GM12865 (cell line): ENCODE measurements around the gene OBSL1.

Source experiments
- DNase-seq: peaks from one replicate; pipeline ENCODE4 v3.0.0; 2010; ENCODE audit warnings: low read depth
- H3K4me3 ChIP-seq: 2 replicates; pipeline ENCODE4 v1.5.1; 2011; ENCODE audit warnings: mild to moderate bottlenecking, low read depth, low read length, control low read depth
- TF ChIP-seq, protein P1 (sequence below): IDR thresholded peaks from 2 replicates; pipeline ENCODE4 v1.5.1; 2011; ENCODE audit warnings: low read length, control low read depth, low read depth, inconsistent platforms; ENCODE audit not compliant: insufficient read depth; ENCODE audit errors: missing control alignments

OBSL1 gene

DNA sequence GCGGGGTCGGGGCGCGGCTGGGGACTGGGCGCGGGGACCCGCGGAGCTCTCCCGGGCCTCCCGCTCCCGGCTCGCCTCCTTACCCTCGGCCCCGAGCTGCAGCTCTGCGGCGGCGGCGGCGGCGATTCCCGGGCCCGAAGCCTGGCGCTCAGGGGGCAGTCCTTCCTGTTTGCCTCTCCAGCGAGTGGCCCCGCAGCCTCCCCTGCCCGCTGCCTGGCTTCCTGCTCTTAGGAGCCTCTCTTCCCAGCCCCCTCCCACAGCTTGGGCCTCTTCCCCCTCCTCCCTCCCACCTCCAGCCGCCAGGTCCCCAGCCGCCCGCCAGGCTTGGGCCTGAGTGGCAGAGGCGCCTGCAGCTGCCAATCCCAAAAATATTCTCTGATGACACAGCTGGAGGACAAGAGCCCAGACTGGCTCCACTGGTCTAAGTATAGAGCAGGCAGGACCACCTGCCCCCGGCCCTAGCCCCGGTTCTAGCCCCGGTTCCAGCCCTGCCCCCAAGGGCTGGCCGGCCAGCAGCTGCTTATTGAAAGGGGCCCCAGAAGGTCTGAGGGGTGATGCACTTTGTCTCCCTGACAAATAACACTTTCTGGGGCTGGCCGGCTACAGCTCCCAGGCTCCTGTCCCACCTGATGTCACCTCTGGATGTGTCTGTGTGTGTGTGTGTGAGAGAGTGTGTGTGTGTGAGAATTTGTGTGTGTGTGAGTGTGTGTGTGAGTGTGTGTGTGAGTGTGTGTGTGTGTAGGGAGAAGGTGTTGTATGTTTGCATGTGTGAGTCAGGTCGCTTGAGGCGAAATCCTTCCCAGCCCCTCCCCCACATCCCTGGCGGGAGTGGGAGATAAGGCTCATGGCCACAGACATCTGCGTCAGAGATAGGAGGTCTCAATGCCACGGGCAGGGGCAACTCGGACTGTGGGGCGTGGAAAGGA lies at the start of gene OBSL1:
Gene OBSL1, minus strand, starts transcription at position 229 of the 926 bp plus-strand sequence. CDS start 307 bp downstream, outside the sequence.
- H3K4me3 ChIP-seq = no peak within 1 kb of the TSS
- TF ChIP-seq, protein P1, sequence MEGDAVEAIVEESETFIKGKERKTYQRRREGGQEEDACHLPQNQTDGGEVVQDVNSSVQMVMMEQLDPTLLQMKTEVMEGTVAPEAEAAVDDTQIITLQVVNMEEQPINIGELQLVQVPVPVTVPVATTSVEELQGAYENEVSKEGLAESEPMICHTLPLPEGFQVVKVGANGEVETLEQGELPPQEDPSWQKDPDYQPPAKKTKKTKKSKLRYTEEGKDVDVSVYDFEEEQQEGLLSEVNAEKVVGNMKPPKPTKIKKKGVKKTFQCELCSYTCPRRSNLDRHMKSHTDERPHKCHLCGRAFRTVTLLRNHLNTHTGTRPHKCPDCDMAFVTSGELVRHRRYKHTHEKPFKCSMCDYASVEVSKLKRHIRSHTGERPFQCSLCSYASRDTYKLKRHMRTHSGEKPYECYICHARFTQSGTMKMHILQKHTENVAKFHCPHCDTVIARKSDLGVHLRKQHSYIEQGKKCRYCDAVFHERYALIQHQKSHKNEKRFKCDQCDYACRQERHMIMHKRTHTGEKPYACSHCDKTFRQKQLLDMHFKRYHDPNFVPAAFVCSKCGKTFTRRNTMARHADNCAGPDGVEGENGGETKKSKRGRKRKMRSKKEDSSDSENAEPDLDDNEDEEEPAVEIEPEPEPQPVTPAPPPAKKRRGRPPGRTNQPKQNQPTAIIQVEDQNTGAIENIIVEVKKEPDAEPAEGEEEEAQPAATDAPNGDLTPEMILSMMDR = no peak
- no peak for DNase-seq

DNA sequence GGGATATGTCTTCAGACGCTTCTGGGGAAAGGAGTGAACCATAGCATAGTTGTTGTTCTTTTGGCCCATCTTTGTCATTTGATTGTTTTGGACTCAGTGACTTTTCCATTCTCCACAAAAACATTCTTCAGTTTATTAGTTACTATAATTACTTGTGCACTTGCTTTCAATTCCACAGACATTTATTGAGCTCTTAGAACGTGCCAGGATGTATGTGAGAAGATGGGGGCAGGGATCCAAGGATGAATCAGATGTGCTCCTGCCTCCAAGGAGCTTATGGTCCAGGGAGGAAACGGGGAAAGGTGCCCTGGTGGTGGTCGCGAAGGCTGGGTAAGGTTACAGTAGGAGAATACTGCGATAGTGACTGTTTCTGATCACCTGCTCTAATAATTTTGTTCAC lies 49.2 kb upstream of the OBSL1 start:
- TF ChIP-seq, protein P1 = no peak
- DNase-seq = no peak
- no peak overlapping the region for H3K4me3 ChIP-seq

DNA sequence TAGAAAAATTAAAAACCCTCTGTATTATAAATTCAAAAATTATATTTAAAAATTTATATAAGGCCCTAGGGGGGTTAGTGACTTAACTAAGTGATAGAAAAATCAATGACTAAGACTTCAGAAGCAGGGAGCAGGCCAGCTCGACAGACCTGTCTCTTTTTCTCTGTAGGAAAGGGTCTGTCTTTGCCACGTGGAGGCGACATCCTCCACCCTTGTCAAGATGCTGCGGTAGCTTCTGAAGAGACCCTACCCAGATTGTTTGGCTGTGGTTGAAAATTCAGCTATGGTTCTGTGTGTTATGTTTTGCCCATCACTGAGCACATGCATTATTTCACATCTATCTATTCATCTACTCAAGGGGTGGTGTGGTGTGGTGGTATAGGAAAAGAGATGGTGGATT lies 47.9 kb upstream of the OBSL1 start:
- TF ChIP-seq, protein P1 = no peak
- no peak overlapping the region for H3K4me3 ChIP-seq
- no peak for DNase-seq

DNA sequence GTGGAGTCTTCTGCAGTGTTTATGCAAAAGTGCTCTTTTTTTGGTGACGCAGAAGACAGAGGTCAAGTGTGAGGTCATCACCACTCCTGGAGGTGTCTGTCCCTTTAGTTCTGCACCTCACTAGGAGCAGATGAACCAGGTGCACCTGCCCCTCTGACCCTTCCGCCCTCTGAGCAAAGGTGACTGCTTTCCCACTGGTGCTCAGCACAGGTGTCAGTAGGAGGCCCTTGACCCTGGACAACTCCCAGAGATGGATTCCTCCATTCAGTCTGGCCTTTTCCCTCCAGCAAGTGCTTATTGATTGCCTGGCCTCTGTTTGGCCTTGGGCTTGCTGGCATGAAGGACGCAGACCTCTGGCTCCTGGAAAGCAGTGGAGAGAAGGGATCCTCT lies 47.4 kb upstream of the OBSL1 start:
- no peak overlapping the region for H3K4me3 ChIP-seq
- TF ChIP-seq, protein P1 = no peak
- DNase-seq = no peak

DNA sequence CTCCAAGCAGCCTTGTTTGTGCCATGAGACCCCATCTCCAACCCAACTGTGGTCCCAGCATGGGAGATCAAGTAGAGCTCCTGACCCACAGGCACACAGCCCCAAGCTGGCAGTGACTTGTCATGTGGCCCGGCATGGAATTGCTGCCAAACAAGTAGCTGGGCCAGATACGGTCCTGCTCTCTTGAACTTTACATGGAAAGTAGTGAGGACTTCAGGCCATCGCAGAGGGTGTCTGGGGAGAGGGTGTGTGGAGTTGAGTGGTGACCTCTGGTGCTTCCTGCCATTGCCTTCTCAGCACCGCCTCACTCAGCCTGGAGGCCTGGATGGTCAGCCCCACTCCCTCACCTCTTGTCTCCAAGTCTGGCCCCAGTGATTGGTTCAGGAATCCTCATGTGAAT lies 45.2 kb upstream of the OBSL1 start:
- TF ChIP-seq, protein P1 = no peak
- no peak for DNase-seq
- H3K4me3 ChIP-seq = no peak overlapping the region

DNA sequence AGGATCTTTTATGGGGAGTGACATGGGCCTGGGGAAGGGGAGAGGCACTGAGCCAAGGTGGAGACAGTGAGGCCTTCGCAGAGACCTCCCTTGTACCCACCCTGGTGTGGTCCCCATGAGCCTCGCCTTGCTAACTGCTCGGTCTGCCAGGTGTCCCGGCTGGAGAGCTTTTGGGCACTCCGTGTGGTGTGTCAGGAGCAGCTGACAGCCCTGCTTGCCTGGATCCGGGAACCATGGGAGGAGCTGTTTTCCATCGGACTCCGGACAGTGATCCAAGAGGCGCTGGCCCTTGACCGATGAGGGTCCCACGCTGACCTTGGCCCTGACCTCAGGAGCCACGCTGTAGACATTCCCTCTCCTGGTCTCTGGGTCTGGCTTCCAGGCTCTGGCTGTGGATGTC lies 44.6 kb upstream of the OBSL1 start:
- DNase-seq = no peak
- TF ChIP-seq, protein P1 = no peak
- H3K4me3 ChIP-seq = no peak overlapping the region
